Panc1 (cell line): Measurements from ENCODE around the gene COL27A1. TPM values are rescaled to one million over a fixed set of nuclear protein-coding genes. Genes with fewer than 3 reads are reported as not detected.

Experiments
- ATAC-seq: fragments of 200-7000 bp; cut with Tn5 transposase; 2 replicates; pipeline ENCODE4 v1.9.1; 2020; ENCODE audit warnings: mild to moderate bottlenecking, moderate library complexity
- BruUV-seq: library from RNA; stranded (reverse); fragments of 400-500 nt; replicated peaks from 2 replicates; lab custom pipeline; 2021; lab: Mats Ljungman, UMichigan
- CTCF ChIA-PET: fragments of 300-600 bp; sonication (Branson Sonifier 250); formaldehyde crosslinking; loops from one replicate; lab custom pipeline; 2022; ENCODE audit warnings: antibody characterized with exemption; lab: Charles Lee
- POLR2A ChIA-PET: fragments of 300-600 bp; sonication (Branson Sonifier 250); formaldehyde crosslinking; loops from one replicate; lab custom pipeline; 2022; ENCODE audit warnings: antibody characterized with exemption; lab: Charles Lee
- DNase-seq: peaks from one replicate; pipeline ENCODE4 v3.0.0-alpha.2; 2010; ENCODE audit warnings: low read depth, low spot score
- H3K27ac ChIP-seq: 2 replicates; pipeline ENCODE4 v1.5.1; 2011; ENCODE audit warnings: mild to moderate bottlenecking, low read length, inconsistent platforms
- H3K27me3 ChIP-seq: fragments of 200-500 bp; sonication (Bioruptor generic); 2 replicates; pipeline ENCODE4 v1.6.0; 2014; ENCODE audit warnings: low read length, inconsistent platforms; ENCODE audit not compliant: control insufficient read depth, insufficient read depth
- H3K36me3 ChIP-seq: fragments of 200-500 bp; sonication (Bioruptor generic); 2 replicates; pipeline ENCODE4 v1.5.1; 2014; ENCODE audit warnings: inconsistent platforms, mild to moderate bottlenecking, low read length, moderate library complexity; ENCODE audit not compliant: control insufficient read depth, insufficient read depth
- H3K4me1 ChIP-seq: 2 replicates; pipeline ENCODE4 v1.5.1; 2011; ENCODE audit warnings: inconsistent platforms, mild to moderate bottlenecking, low read length, moderate library complexity; ENCODE audit not compliant: control insufficient read depth, insufficient read depth
- H3K4me3 ChIP-seq, 2 experiments: 2 replicates each; pipeline ENCODE4 v1.5.1; 2011 to 2012; ENCODE audit warnings: low read depth in 2 of 2, low read length in 2 of 2, mild to moderate bottlenecking in 2 of 2, inconsistent platforms in 1 of 2, moderate library complexity in 1 of 2
- H3K9me3 ChIP-seq: fragments of 200-500 bp; sonication (Bioruptor generic); 2 replicates; pipeline ENCODE4 v1.5.1; 2014; ENCODE audit warnings: low read depth, mild to moderate bottlenecking, inconsistent platforms, low read length, moderate library complexity; ENCODE audit not compliant: control insufficient read depth, insufficient read depth
- CTCF ChIP-seq: fragments of 450-650 bp; IDR thresholded peaks from 2 replicates; pipeline ENCODE4 v1.5.1; 2017; ENCODE audit warnings: mild to moderate bottlenecking
- POLR2AphosphoS5 ChIP-seq: IDR thresholded peaks from 2 replicates; pipeline ENCODE4 v1.6.1; 2012; ENCODE audit warnings: mild to moderate bottlenecking, low read depth, low read length, moderate library complexity
- REST ChIP-seq, 2 experiments: IDR thresholded peaks; 2 replicates each; pipeline ENCODE4 v1.6.1; 2011 to 2012; ENCODE audit warnings: low read depth in 2 of 2, control low read depth in 1 of 2, low read length in 1 of 2, mild to moderate bottlenecking in 1 of 2, moderate library complexity in 1 of 2; ENCODE audit not compliant: insufficient read depth in 1 of 2
- SIN3A ChIP-seq: IDR thresholded peaks from 2 replicates; pipeline ENCODE4 v1.6.1; 2012; ENCODE audit warnings: low read depth, mild to moderate bottlenecking, low read length, moderate library complexity, borderline replicate concordance; ENCODE audit not compliant: insufficient read depth
- TCF7L2 ChIP-seq: IDR thresholded peaks from 2 replicates; pipeline ENCODE4 v1.6.1; 2011; ENCODE audit warnings: mild to moderate bottlenecking, low read depth, low read length, inconsistent platforms
- in situ Hi-C: cut with HindIII; loops from 2 replicates; pipeline ENCODE4 v1.10.0; 2016; ENCODE audit warnings: low sequenced_read_pairs, low pct_unique_long_range_greater_than_20kb
- intact Hi-C: fragments of 100-400 bp; cut with micrococcal nuclease; formaldehyde crosslinking; loops from one replicate; pipeline ENCODE4 v1.10.0; 2022; ENCODE audit not compliant: unreplicated experiment
- total RNA-seq: library from RNA; stranded (reverse); gene quantifications from one replicate; pipeline ENCODE4 v1.2.1, GENCODE V29; 2021; ENCODE audit not compliant: unreplicated experiment

The COL27A1 gene
- total RNA-seq, 1 experiment from 2014 or later = 5.1 TPM

GRCh38 chr9:114336157-114336556 lies 180.8 kb downstream of the COL27A1 start:
- intact Hi-C loops (no loop called here), in situ Hi-C loops (no loop called here)
- ChIA-PET CTCF (no interaction called here), POLR2A (no interaction called here)
- Histone ChIP-seq H3K9me3 (no peaks in the 10 kb centered on the region), H3K4me3 (no peak overlapping the region), H3K4me1 (no peaks in the 10 kb centered on the region), H3K36me3 (no peaks in the 10 kb centered on the region), H3K27me3 (no peaks in the 10 kb centered on the region), H3K27ac (no peak overlapping the region)
- no peak for DNase-seq
- no TSS peak for BruUV-seq
- no peak for TF ChIP-seq POLR2AphosphoS5
- TF ChIP-seq CTCF = no peak
- no peak for TF ChIP-seq TCF7L2
- no peak for ATAC-seq

- no peak overlapping the region for H3K27ac ChIP-seq
- intact Hi-C loops = no loop called here
Measured at GRCh38 chr9:114336699-114337395, 181.5 kb downstream of the COL27A1 start.

More at GRCh38 chr9:114336699-114337395, 181.5 kb downstream of the COL27A1 start:
- Histone ChIP-seq H3K4me1 (no peaks in the 10 kb centered on the region), H3K4me3 (no peak overlapping the region), H3K36me3 (no peaks in the 10 kb centered on the region), H3K27me3 (no peaks in the 10 kb centered on the region), H3K9me3 (no peaks in the 10 kb centered on the region)
- BruUV-seq = no TSS peak
- in situ Hi-C loops = no loop called here
- ATAC-seq = no peak
- TF ChIP-seq CTCF (no peak), SIN3A (no peak), TCF7L2 (no peak), REST (IDR thresholded peaks at IDR 0.05; ENCODE audit: insufficient read depth in 1 of 2, low read depth in 2 of 2, low read length in 1 of 2) (no peak), POLR2AphosphoS5 (no peak)
- CTCF ChIA-PET = interaction anchor here (0.5 kb wide), 1 partner anchor 287 kb away, joined by 3 read pairs; no protein-coding TSS in a partner anchor
- POLR2A ChIA-PET = no interaction called here
- DNase-seq = no peak
